Measurements from ENCODE around the gene SMURF2.
A peak's percentile ranks its signal among the peaks of the same experiment; 100 is the strongest.
"Not testable (repeated sequence)": the region's sequence is repeated elsewhere in the genome, so short reads cannot be mapped to it uniquely, and the experiment has no call there.

The SMURF2 gene

DNA sequence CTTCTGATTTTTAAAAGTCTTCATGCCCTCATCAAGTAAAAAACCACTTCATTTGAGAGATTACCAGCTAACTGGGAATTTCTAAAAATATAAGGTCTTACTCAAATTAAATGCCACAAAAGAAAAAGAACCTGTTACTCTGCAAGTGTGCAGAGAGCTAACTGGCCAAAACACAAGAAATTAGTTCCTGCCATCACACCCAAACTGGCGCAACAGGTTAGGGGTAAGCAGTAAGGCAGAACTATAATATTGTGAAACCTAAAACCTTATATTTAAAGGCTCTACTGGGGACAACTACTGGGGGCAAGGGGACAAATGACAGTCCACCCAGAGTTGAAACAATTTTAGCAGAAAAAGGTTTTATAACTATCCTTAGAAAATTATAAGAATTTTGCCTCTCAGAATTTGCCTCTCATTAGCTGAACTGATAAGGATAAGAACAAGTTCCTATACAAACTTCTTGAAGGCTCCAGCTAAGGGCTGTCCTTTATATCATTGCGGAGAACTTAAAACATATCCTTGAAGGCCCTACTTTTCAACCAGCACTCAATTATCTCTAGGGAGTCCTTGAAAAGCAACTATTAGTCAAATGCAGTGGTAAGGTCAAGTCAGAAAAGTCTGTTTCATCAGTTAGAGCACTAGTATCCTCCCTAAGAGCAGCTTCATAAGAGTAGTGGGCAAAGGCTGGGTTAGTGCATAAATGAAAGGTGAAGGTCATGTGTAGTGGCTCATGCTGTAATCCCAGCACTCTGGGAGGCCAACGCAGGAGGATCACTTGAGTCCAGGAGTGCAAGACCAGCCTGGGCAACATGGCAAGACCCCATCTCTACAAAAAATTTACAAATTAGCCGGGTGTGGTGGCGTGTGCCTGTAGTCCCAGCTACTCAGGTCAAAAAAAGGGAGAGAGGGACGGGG lies 31.5 kb downstream of the SMURF2 start:
- no peak for DNase-seq (ENCODE audit: low read depth)

DNA sequence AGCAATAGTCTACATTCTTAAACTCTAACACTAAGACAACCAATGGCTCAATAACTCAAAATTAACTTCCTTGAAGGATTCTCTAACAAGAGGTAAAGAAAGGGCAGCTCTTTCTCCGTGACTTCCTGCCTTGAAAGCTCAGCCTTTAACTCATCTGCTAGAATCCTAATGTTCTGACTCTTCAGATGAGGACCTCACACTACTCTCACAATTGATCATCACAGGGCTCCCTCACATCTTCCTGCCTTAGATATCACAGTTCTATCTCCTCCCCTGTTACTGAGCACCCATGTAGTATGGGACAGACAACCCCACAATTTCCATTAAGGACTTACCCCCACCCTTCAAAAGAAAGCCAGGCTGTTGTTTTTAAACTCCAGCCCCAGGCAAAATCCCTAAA lies 33.5 kb downstream of the SMURF2 start:
- no peak for DNase-seq (ENCODE audit: low read depth)

DNA sequence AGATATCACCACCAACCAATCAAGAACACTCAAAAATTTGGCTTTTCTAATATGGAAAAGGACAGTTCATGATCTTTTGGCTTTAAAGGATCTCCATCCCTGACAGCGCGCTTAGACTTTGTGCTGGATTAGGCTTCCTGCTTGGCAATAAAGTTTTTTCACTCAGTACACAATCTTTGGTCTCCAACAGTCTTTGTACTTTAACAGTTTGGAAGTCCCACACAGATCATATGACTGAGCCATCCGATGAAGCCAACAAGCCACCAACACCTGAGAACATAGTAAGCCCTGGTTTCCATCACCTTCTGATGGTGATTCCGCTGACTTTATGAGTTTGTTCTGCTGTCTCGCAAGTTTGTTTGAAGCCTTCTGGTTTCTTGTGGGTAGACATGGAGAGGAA lies 34.3 kb downstream of the SMURF2 start:
- no peak for DNase-seq (ENCODE audit: low read depth)

DNA sequence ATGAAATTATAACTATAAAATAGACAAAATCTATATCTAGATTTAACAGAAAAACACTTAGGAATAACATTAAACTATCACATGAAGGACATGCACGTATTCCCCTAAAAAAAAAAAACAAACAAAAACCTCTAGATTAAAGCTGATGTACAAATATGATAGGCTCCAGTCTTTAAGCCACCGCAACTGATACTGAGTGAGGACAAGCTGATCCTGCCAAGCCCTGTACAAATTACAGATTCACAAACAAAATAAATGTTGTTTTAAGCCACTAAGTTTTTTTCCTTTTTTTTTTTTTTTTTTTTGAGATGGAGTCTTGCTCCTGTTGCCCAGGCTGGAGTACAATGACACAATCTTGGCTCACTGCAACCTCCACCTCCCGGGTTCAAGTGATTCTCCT lies 35.3 kb downstream of the SMURF2 start:
- DNase-seq (ENCODE audit: low read depth): no peak

DNA sequence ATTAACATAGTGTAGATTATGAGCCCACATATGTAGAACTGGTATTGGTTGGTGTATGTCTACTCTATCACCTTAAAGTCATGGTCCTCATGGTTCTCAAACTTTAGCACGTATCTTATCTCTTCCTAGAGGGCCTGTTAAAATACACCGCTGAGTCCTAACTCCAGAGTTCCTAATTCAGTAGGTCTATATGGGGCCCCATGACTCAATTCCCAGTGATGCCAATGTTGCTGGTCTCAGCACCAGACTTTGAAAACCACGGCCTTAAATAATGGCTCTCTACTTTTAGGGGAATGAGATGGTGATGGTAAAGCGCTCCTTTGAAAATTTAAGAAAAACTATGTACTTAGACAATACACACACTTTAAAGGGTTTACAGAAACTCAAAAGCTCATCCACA lies 36.6 kb downstream of the SMURF2 start:
- DNase-seq (ENCODE audit: low read depth): no peak

DNA sequence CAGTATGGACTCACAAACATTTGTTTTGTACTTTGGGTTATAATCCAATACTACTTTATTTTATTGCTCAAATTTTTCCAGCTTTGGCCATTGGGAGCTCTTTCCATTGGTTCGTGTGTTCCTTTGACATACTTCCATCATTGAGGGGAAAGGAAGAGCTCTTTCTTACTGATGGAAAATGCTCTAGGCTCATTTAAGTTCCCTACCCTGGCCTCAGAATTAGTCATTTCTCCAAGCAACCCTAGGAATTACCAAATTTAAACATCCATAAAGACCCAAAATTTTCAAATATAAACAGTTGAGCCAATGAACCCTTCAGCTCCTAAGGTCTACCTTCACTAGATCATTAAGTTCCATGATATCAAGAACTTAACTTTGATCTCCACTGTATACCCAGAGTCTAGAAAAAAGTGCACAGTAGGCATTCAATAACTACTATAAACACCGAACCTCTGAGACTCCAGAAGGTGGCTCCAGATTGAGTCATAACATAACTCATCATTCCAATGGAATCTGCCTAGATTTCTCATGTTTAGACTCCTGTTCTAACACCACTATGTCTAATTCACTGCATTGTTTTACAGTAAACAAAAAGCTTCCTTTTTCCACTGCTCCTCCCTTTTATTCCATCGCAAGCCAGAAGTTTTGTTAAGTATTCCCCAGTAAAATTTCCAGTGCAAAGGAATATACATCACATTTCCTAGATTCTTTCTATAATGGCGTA lies 39.0 kb downstream of the SMURF2 start:
- peak; percentile 65 for DNase-seq (ENCODE audit: low read depth)

DNA sequence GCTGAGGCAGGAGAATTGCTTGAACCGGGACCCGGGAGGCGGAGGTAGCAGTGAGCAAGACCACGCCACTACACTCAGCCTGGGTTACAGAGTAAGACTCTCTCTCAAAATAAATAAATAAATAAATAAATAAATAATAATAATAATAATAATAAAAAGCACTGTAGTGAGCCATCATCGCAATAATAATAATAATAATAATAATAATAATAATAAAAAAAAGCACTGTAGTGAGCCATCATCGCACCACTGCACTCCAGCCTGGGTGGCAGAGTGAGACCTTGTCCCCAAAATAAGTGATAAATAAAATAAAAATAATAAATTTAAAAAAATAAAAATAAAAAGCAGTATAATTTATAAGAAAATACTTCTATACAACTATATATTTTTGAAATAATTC lies 40.3 kb downstream of the SMURF2 start:
- DNase-seq (ENCODE audit: low read depth): no peak

DNA sequence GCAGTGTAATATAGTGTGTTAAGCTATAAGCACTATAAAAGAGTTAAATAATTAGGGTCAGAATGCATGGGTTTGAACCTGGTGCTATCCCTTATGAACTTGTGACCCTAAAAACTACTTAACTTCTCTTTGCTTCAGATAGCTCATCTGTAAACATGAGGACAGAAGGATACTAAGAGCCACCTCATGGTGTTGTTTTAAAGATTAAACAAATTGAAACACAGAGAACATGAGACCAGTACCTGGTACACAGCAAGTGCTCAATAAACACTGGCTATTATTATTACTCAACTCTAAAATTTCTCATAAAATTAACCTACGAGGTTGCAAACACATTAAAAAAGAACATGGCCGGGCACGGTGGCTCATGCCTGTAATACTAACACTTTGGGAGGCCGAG lies 43.3 kb downstream of the SMURF2 start:
- no peak for DNase-seq (ENCODE audit: low read depth)

DNA sequence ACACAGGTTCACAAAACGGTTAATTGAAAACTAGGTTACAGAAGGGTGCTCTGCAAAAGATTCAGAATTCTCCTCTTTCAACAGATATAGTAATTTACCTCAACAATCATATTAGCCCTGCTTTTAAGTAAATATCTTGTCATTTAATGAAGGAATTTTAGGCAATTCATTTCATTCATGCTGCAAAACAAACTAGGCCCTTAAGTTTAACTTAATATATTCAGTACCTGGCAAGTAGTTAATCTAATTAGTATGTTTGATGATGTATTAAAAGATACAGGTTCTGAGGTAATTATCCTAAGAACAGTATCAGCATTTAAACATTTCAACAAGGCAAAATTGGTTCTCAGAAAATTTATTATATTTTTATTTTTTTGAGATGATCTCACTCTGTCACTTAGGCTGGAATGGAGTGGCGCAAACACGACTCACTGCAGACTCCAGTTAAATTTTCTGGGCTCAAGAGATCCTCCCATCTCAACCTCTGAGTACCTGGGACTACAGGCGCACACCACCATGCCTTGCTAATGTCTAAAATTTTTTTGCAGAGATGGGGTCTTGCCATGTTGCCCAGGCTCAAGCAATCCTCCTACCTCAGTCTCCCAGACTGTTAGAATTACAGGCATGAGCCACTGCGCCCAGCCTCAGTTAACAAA lies 44.9 kb downstream of the SMURF2 start:
- no peak for DNase-seq (ENCODE audit: low read depth)

DNA sequence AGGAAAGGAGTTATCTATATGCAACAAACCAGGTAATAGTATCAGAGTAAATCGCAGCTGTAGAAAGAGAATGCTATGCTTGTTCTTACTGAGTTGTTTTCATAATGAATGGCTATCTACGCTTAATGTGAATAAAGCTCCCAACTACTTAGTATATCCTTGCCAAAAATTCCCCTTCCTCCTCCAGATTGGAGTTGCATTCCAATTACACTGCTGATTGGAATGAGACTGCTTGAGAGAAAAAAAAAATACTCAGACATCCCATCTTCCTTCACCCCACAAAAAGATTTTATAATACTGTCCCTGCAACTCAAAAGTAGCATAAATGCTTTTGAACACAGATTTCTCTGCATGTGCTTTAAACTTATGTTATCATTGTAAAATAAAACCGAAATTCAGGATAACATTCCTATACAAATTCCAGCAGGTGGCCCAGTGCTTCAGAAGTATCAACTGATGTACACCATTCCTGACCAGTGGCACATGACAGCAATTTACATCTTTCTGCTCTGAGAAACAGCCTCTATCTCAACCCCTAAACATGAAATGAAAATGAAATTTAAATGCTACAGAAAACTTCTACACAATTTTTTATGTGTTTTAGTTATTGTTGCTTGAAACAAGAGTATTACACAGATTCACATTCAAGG lies 47.0 kb downstream of the SMURF2 start:
- peak; percentile 57 for DNase-seq (ENCODE audit: low read depth)

DNA sequence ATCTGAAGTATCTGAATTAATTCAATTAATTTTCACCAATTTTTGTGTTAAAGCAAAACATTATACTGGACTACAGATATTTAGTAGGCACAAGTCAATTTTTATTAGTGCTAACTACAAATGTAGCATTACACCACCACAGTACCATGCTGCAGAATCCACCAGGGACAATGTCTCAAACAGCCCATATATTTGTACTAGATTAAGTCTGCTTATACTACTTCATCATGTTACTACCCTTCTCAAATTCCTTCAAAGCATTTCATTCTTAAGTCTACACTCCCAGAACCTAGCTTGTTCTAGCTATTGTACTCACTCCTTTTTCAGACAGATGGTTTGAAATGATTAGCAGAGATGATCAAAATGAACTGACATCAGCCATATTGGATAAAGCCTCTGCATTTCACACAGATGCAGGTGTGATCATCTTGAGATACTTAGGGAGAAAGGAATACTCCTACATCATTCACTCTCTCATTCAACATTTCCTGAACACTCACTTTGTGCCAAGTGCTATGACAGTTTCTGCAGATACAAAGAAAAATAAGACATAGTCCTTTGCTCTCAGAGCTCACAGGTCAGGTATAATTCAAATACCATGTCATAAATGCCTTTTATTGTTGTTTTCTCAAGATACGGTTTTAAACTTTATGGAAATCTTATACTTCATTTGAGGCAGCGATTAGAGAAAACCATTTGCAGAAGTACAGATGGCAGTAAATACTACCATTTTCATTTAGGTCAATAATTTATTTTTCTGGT lies 47.7 kb downstream of the SMURF2 start:
- DNase-seq (ENCODE audit: low read depth): no peak

DNA sequence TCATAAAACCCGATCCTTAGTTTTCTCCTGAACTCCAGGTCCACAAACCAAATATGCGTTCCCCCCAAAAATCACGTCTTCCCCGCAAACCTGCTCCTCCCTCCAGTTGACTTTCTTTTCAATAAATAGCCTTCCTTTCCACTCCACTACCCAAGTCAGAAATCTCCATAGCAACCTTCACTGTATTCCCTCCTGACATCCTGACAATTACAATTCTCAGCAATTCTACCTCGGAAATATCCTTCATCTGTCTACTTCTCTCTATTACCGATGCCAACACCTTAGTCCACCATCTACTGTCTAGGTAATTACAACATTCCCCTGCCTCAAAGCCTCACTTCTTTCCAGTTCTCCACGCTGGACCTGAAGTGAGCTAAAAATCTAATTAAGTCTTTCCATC lies 50.7 kb downstream of the SMURF2 start:
- no peak for DNase-seq (ENCODE audit: low read depth)

DNA sequence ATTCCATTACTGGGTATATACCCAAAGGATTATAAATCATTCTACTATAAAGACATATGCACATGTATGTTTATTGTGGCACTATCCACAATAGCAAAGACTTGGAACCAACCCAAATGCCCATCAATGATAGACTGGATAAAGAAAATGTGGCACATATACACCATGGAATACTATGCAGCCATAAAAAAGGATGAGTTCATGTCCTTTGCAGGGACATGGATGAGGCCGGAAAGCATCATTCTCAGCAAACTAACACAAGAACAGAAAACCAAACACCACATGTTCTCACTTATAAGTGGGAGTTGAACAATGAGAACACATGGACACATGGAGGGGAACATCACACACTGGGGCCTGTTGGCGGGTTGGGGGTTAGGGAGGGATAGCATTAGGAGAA lies 51.9 kb downstream of the SMURF2 start:
- not testable (repeated sequence) for DNase-seq (ENCODE audit: low read depth)

DNA sequence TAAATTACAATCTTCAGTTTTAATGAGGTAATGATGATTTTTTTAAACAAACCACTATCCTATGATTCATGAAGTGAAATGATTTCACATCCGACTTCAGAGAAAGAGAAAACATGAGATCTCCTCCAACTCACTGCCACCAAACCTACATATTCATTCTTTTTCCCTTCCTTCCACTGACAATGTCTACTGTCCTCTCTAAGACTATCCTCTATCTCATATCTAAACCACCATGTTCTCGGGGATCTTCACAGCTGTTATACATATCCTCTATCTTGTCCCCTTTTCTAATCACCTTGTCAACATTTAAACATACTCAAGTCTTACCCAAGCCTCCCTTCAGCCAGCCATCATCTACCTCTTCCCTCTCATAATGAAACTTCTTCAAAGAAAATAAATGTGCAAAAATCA lies 53.5 kb downstream of the SMURF2 start:
- DNase-seq (ENCODE audit: low read depth): no peak

DNA sequence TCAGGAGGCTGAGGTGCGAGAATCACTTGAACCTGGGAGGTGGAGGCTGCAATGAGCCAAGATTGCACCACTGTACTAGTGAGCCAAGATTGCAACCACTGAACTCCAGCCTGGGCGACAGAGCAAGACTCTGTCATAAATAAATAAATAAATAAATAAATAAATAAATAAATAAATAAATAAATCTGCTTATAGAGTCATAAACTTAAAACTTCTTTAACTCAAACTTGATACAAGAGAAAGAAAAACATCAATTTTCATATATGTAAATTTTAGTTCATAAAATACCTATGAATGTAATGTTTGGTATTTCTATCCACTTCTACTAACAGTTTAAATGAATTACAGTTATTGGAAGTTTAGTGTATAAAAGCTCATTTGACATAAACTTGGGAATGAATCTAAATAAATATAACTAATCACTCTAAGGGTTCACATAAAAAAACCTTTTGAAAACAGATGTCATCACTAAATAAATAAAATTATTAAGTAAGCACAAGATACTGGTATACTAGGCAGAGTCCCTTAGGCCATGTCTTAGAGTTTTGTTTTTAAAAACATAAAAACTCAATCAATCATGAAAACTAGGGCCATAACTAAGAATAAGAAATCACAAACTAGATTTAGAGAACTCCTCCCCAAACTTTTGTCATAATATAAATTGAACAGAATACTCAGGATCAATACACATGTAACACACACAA lies 54.1 kb downstream of the SMURF2 start:
- no peak for DNase-seq (ENCODE audit: low read depth)

DNA sequence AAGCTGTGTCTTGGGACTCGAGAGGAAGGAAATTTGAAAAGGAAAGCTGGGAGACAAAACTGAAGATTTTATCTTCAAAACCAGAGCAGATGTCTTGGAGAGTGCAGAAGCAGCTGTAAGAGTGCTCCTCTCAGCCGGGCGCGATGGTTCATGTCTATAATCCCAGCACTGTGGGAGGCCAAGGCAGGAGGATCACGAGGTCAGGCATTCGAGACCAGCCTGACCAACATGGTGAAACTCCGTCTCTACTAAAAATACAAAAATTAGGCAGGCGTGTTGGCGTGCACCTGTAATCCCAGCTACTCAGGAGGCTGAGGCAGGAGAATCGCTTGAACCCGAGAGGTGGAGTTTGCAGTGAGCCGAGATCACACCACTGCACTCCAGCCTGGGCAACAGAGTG lies 57.6 kb downstream of the SMURF2 start:
- DNase-seq (ENCODE audit: low read depth): not testable (repeated sequence)

DNA sequence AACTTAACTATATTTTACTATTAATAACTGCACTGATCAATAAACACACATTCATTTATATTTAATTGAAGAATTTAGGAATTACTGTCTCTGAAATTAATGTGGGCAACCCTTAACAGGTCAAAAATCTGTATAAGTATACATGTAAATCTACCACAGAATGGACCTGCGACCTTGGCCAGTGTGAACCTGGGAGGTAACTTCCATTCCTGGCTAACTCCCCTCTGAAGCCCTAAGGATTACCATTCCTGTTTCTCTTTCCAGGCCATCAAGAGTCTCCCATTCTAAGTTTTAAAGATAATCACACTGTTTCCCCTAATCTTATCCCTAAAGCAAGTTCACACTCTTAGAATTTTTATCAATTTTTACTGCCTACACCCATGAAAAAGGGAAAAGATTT lies 58.1 kb downstream of the SMURF2 start:
- DNase-seq (ENCODE audit: low read depth): no peak

DNA sequence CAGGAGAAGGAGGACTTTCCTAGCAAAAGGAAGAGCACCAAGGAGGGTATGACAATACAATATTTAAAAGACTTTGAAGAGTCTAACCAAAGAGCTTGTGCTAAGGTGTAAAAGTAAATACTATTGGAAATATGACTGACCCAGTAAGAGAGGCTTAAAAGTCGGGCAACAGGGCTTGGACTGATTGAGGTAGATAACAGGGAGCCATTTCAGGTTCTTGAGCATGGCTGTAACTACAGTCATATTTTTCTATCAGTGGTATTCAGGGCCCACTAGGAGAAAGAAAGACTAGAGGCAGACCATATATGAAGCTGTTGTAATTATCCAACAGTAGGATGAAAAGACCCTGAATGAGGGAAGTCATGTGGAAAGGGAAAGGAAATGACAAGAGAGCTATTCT lies 62.3 kb downstream of the SMURF2 start:
- DNase-seq (ENCODE audit: low read depth): no peak

DNA sequence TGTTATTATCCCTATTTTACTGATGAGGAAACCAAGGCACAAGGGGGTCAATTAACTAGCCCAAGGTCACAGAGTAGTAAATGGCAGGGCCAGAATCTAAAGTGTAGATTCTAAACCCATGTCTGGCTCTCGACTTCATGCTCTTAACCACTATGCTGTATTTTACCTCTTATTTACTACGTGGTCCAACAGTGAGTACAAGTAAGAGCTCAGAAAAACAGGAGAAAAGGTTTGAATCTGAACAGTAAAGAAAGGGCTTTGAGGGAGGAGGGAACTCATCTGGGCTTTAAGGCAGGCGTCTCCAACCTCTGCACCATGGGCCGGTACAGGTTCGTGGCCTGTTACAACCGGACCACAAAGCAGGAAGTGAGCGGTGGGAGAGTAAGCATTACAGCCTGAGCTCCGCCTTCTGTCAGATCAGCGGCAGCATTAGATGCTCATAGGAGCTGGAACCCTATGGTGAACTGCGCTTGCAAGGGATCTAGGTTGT lies 62.9 kb downstream of the SMURF2 start:
- DNase-seq (ENCODE audit: low read depth): no peak

DNA sequence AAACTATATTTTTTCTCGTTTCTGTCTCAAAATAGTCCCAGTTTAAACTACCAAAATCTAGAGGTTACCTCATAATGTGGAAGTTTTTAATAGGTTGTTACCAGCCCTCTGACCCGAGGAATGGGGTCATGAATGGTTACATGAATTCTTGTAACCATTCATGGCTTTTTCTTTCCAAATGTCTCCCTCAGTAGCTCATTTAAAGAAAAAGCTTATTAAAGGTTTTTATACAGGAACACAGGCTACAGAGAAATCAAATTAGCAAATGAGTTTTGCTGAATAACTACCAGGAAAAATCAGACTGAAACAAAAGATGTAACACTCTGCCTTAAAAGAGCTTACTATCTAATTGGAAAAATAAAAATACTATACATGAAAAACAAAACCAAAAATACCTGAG lies 63.4 kb downstream of the SMURF2 start:
- no peak for DNase-seq (ENCODE audit: low read depth)

DNA sequence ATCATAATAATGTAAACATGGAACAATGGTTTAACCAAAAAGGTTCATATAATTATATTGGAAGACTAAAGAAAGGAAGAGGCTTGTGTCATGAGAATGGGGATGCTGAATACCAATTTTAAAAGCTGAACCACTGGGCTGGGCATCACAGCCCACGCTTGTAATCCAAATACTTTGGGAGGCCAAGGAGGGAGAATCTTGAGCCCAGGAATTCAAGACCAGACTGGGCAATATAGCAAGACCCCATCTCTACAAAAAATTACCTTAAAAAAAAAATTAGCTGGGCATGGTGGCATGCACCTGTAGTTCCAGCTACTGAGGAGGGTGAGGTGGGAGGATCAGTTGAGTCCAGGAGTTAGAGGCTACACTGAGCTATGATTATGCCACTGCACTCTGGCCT lies 65.1 kb downstream of the SMURF2 start:
- no peak for DNase-seq (ENCODE audit: low read depth)
